CD4-positive, alpha-beta T cell treated with Interleukin-17A for 1 hour (primary cell): ENCODE measurements around the gene TDRD12.
A peak's percentile ranks its signal among the peaks of the same experiment; 100 is the strongest.
"Not testable (repeated sequence)": the region's sequence is repeated elsewhere in the genome, so short reads cannot be mapped to it uniquely, and the experiment has no call there.

ENCODE experiments used
- DNase-seq: peaks from one replicate; pipeline ENCODE4 v3.0.0-alpha.2; 2020

TDRD12 gene

GRCh38 chr19:32750441-32751055 lies 31.0 kb downstream of the TDRD12 start:
- peak; percentile 3 for DNase-seq

- no peak for DNase-seq
Measured at GRCh38 chr19:32751066-32751465, 31.5 kb downstream of the TDRD12 start.

- no peak for DNase-seq
Measured at GRCh38 chr19:32757189-32757588, 37.6 kb downstream of the TDRD12 start.

- DNase-seq = not testable (repeated sequence)
Measured at GRCh38 chr19:32765365-32765764, 45.8 kb downstream of the TDRD12 start.

GRCh38 chr19:32767951-32768679 lies 48.5 kb downstream of the TDRD12 start:
- DNase-seq = no peak

- DNase-seq = no peak
Measured at GRCh38 chr19:32771596-32771995, 52.0 kb downstream of the TDRD12 start.

- DNase-seq = no peak
Measured at GRCh38 chr19:32773126-32773525, 53.6 kb downstream of the TDRD12 start.

GRCh38 chr19:32779082-32779481 lies 59.5 kb downstream of the TDRD12 start:
- DNase-seq = no peak

- DNase-seq = no peak
Measured at GRCh38 chr19:32781280-32781679, 61.7 kb downstream of the TDRD12 start.

- not testable (repeated sequence) for DNase-seq
Measured at GRCh38 chr19:32782089-32782488, 62.5 kb downstream of the TDRD12 start.

- not testable (repeated sequence) for DNase-seq
Measured at GRCh38 chr19:32787161-32787813, 67.7 kb downstream of the TDRD12 start.

GRCh38 chr19:32787895-32788294 lies 68.3 kb downstream of the TDRD12 start:
- DNase-seq = not testable (repeated sequence)

GRCh38 chr19:32789429-32789828 lies 69.9 kb downstream of the TDRD12 start:
- no peak for DNase-seq

- DNase-seq = no peak
Measured at GRCh38 chr19:32798201-32798600, 78.6 kb downstream of the TDRD12 start.

GRCh38 chr19:32800191-32800590 lies 80.6 kb downstream of the TDRD12 start:
- no peak for DNase-seq

GRCh38 chr19:32800754-32801153 lies 81.2 kb downstream of the TDRD12 start:
- no peak for DNase-seq

GRCh38 chr19:32802840-32803239 lies 83.3 kb downstream of the TDRD12 start:
- no peak for DNase-seq

- DNase-seq = no peak
Measured at GRCh38 chr19:32808236-32808635, 88.7 kb downstream of the TDRD12 start.

- no peak for DNase-seq
Measured at GRCh38 chr19:32809254-32809653, 89.7 kb downstream of the TDRD12 start.

- no peak for DNase-seq
Measured at GRCh38 chr19:32809754-32810153, 90.2 kb downstream of the TDRD12 start.

GRCh38 chr19:32810452-32810851 lies 90.9 kb downstream of the TDRD12 start:
- DNase-seq = no peak

GRCh38 chr19:32811151-32811550 lies 91.6 kb downstream of the TDRD12 start:
- DNase-seq = no peak

- no peak for DNase-seq
Measured at GRCh38 chr19:32812036-32812435, 92.5 kb downstream of the TDRD12 start.

- no peak for DNase-seq
Measured at GRCh38 chr19:32812571-32812970, 93.0 kb downstream of the TDRD12 start.
